Measurements from ENCODE around the gene ARHGAP45.

ARHGAP45 gene

DNA sequence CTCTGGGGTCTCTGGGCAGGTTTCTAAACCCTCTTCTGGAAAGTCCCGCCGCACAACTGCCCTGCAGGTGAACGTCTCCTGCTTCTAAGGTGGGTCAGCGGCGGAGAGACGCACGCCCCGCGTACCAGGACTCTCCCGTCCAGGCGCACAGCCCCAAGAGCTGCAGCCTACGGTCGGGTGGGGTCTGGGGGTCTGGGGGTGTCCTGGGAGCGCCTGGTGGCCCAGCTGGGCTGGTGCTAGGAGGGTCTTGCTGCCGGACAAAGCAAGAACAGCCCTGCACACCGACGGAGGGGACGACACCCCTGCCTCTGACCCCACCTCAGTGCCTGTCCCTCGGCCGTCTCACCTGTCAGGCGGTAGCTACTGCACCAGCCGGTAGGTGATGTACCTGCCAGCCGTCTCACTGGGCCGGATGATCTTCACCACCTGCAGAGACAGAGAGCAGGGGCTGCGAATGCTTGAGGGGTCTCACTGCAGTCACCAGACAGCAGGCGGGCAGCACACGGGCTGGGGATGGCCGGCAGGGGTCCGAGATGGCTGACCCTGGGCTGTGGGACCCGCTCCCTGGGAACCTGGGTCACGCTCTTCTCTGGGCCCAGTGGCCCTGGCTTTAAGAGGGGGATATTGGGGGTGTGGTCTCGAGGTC is 22.3 kb downstream of the ARHGAP45 start:
- DNase-seq: no peak

DNA sequence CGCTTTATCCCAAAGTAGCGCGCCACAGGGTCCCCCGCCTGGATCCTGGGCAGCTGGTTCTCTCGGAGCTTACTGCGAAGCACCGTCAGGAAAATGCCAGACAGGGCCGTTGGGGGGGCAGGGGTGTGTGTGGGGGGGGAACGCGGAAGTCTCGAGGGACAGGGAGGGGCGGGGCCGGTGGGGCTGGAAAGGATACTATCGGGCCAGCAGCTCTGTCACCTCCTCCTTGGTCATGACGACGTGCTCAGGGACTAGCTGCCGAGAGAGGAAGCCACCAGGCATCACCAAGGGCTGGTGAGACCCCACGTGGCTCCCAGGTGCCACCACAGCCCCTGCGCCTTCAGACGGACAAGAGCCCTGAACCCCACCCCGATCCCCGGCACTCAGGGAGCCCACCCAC is 22.9 kb downstream of the ARHGAP45 start:
- no peak for DNase-seq

DNA sequence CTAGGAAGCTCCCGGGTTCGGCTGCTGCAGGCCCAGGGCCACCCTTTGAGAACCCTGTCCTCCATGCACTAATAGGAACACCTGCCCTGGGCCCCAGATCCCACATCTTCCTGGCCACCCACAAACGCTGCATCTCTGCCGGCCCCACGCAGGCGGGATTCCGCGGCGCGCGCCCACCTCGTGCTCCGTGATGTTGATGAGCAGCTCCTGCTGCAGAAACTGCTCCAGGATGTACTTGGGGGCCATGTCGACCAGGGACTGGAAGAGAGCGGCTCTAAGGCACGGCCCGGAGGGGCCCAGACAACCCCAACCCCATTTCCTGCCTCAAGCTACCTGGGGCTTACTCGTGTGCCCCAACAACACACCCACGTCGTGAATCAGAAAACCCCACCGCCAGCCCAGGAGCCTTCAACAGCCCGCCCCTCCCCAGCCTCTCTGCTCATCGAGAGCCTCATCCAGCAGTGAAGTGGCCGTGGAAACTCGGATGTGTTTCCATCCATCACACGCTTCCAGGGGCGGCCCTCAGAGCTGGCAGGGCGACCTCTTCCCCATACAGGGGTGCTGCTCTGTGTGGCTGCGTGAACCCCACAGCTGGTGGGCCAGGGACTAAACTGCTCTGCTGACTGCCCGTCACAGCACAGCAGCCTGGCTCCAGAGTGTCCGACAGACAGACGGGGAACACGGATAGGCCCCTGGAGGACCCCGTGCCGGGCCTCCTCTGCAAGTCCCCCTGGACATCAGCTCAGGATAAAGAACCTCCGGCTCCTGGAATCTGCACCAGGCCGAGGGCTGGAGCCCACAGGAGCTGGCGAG is 24.0 kb downstream of the ARHGAP45 start:
- DNase-seq: no peak

DNA sequence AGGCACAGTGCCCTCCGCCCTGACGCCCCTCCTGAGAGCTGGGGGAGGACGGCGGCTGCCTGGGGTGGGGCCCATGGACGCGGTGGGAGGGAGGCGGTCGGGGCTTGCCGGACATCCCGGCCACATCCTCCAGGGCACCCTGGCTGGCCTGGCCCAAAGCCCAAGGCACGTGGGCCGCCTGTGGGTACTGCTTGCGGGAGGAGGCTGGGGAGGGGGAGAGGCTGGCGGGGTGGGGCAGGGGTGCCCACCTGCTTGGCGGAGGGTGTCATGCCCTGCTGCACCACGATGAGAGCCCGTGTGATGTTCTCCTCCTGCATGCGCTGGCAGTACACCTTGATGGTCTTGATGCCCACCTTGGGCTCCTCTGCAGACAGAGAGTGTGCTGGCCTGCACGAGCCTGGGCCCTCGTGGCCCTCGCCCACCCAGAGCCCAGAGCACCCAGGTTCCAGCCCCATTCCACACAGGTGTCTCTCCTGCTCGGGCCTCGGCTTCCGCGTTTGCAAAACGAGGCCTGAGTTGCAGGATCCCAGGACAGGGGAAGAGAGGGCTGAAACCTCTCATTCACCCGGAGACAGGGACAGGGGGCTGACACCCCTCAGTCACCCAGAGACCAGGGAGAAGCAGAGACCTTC is 24.7 kb downstream of the ARHGAP45 start:
- no peak for DNase-seq

DNA sequence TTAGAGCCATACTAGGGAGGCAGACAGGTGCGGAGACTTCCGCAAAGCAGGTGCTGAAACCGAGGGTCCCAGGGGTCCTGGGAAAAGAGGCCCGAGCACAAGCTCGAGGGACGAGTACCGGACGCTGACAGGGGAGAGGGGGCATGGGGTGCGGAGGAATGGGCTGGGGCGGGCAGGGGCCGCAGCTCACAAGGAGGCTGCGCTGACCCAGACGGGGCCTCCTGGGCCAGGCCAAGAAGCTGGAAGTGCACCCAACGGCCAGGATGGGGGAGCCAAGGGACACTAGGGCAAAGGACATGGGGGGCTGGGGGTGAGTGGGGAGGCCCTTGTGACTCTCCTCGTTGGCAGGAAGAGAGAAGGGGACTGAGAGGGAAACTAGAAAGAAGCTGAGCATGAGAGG is 26.4 kb downstream of the ARHGAP45 start:
- DNase-seq: no peak

DNA sequence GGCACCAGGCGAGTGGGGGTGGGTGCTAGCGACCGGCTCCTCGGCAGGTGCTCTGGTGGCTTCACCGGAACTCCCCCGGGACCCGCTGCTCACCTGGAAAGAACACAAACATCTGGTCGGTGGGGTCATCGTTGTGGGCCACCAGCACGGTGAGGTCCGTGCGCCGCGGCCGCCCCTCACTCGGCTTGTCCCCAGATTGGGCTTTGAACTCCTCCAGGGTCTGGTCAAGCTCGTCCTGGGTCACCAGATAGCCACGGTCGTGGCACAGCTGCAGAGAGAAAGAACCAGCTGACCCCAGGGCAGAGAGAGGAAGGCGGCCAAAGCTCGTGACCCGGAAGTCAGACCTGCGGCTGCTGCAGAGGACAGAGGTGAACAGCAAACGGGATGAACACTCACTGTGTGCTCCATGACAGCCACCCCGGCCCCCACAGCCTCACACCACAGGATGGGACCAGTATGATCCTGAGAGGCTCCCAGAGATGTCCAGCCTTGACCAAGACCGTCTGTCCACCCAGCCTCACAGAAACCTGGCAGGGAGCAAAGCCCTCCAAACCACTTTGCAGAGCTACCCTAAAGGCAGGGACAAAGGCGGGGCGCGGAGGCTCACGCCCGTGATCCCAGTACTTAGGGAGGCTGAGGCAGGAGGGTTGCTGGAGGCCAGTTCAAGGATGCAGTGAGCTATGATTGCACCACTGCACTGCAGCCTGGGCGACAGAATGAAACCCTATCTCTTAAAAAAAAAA is 27.0 kb downstream of the ARHGAP45 start:
- no peak for DNase-seq

DNA sequence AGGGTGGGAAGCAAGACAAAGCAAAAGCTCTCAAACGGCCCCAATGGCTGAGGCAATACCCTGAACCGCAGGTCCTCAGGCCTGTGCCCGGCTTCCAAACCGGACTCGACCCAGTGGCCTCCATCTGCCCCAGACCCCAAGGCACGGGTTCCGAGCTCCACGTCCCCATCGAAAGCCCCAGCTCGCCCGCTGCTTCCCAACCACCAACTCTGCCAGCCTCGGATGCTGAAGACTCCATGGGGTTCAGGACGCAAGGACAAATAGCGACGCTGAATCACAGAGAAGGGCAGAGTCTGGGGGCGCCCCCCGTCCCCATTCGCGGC is 27.6 kb downstream of the ARHGAP45 start:
- no peak for DNase-seq

DNA sequence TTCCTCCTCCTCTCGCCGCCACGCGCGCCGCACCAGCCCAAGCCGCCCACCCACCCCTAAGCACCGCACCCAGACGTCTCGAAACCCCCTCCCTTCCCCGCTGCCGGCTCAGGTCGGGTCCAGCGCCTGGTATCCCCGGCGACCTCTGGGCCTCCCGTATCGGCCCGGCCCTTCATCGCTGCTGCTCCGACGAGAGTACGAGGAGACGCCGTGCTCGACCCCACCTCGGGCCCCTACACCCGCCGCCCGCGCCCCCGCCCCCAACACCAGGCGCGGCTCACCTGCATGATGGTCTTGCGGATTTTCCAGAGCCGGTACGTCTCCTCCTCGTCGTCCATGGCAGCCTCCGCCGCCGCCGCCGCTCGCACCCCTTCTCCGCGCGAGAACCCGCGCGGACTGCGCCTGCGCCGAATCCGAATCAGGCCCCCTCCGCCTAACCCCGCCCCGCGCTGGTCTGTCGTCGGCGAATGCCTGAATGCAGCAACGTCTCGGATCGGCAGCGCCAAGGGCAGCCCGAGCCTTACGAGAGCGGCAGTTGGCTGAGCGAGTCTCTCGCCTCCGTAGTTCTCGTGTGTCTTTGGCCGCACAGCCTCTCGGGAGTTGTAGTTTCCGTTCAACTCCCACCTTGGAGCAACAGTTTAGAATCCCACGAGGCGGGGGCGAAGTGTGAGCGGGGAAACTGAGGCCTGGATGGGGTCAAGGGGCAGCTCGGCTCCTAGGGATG is 28.2 kb downstream of the ARHGAP45 start, which contains the start of gene POLR2E:
TSS of gene POLR2E (minus strand) at position 398 of the 724 bp plus-strand sequence. CDS start at position 338, 60 bp downstream.
- peak; percentile 99 for DNase-seq

DNA sequence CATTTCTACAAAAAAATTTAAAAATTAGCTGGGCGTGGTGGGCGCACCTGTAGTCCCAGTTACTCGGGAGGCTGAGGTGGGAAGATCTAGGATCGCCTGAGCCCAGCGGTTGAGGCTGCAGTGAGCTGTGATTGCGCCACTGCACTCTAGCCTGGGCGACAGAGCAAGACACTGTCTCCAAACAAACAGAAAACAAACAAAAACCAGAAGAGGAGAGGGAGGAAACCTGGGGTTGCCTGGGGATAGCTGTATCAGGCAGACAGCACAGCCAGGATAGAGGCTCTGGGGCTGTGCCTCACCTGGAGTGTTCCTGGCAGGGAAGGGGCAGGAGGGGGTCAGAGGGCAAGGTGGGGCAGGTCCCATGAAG is 30.8 kb downstream of the ARHGAP45 start:
- no peak for DNase-seq

DNA sequence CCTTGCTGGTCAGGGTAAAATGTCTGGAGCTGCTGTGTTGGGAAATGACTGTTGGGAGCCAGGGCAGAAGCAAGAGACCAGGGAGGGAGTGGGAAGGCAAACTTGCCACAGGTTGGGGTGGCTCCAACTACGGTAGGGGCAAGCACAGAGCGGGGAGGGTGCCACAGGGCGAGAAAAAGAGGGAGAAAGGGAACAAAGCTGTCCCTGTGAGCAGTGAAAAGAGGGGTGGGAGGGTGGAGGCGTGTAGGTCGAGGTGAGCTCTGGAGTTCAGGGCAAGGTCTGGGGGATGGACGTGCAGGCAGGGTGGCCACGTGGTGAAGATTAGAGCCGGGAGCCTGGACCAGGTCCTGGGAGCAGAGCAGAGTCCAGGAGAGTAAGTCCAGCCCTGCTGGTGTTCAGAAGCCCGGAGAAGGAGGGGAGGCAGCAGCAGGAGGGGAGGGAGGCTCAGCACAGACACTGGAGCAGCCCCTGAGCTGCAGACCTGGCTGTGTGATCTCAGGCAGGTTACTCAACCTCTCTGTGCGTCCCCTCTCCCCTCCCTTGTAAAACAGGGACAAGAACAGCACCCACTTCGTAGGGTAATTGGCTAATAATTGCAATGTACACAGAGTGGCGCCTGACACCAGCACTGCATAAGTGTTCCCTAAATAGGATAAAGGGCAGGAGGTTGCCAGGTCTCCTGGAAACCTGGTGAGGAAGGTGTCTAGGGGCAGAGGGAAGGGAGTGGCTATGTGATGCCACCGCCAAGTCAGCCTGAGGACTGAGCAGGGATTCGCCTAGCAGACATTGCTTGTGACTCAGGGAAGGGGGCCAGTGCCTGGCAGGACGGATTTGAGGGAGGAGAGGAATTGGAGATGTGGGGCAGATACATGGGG is 31.4 kb downstream of the ARHGAP45 start:
- no peak for DNase-seq

DNA sequence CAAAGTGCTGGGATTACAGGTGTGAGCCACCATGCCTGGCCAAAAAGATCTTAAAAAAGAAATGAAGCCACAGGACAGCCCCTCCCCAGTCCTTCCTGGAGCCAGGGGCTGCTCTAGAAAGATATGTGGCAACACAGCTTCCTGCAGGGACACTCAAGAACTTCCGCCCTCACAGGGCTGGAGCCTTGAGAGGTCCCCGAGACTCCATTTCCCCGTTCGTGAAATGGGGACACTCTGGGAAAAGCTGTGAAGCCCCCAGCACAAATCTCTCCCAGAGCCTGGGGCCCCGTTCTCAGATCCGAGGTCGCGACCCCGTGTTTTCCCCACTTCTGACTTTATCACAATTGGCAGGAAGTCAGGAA is 34.4 kb downstream of the ARHGAP45 start:
- DNase-seq: no peak

DNA sequence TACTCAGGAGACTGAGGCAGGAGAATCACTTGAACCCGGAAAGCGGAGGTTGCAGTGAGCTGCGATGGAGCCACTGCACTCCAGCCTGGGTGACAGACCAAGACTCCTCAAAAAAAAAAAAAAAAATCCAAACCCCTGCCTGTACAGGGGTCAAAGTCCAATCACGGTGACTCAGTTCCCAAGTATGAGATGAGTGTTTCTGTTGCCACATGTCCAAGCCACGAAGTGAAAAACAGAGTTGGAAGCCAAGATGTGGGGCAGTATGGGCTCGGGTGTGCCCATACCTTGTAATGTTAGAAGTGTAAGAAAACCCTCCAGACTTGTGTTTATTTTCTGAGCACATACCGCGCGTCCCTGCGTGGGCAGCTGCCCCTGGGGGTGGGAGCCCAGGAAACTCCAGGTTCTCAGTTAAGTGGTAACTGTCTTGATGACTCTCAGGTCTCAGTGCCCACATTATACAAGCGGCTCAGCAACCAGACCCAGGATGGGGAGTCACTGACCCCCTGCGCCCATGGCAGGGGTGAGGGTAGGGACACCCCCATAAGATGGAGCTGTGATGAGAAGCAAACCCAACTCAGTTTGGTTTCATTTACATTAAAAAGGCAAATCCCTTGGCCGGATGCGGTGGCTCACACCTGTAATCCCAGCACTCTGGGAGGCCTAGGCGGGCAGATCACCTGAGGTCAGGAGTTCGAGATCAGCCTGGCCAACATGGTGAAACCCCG is 35.6 kb downstream of the ARHGAP45 start:
- no peak for DNase-seq

DNA sequence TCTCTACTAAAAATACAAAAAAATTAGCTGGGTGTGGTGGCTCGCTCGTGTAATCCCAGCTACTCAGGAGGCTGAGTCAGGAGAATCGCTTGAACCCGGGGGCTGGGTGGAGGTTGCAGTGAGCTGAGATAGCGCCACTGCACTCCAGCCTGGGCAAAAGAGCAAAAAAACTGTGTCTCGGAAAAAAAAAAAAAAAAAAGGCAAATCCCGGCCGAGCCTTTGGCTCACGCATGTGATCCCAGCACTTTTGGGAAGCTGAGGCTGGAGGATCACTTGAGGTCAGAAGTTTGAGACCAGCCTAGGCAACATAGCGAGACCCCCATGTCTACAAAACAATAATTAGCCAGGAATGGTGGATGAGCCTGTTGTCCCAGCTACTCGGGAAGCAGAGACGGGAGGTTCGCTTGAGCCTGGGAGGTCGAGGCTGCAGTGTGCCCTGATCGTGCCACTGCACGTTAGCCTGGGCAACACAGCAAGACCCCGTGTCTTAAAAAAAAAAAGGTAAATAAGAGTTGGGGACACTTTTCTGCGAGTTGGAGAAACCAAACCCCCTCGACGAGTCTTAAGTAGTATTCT is 36.3 kb downstream of the ARHGAP45 start:
- DNase-seq: no peak

DNA sequence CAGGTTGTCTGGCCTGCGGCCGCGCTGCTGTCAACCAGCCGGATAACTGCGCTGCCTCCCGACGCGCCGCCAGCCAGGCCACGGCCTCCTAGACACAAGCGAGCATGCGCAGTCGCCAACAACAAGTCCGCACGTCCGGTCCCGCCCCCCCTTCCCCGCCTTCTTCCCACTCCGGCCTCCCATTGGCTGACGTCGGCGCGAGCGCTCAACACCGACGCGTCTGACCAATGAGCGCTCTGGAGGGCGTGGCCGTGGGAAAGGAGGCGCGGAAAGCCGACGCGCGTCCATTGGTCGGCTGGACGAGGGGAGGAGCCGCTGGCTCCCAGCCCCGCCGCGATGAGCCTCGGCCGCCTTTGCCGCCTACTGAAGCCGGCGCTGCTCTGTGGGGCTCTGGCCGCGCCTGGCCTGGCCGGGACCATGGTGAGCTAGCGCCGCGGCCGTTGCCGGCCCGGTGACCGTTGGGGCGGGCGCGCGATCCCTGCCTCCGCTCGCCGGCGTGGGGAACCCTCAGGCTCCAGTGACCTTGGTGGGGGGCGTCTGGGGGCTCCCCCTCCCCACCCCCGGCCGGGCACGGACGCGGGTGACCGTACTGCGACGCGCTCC is 36.8 kb downstream of the ARHGAP45 start, which contains the start of gene GPX4:
TSS of gene GPX4 (plus strand) at position 287 of the 603 bp plus-strand sequence. CDS start at position 337, 50 bp downstream.
- DNase-seq: peak; percentile 98

DNA sequence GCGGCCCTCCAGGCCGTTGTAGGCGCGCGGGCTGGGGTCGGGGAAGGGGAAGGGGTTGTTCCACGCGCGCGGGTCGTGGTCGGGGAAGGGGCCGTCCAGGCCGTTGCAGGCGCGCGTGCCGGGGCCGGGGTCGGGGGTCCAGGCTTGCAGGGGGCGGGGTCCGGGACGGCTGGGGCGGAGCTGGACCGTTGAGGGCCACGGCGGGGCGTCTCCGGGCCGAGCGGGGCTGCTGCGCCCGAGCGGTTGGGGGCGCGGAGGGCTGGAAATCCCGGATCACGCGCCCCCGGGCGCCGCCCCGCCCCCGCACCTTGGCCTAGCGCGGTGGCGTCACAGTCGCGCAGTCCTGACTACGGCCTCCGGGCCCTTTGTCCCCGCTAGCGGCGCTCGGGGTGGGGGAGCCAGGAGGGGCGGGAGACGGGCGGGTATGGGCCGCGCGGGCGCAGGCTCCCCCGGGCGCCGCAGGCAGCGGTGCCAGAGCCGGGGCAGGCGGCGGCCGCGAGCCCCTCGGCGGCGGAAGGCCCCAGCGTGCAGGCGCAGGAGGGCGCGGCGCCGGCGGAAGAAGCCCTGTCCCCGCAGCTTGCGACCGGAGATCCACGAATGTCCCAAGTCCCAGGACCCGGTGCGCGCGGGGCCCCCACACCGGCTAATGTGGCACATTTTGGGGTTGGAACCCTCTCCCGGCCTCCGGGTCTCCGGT is 37.5 kb downstream of the ARHGAP45 start:
- peak; percentile 57 for DNase-seq

DNA sequence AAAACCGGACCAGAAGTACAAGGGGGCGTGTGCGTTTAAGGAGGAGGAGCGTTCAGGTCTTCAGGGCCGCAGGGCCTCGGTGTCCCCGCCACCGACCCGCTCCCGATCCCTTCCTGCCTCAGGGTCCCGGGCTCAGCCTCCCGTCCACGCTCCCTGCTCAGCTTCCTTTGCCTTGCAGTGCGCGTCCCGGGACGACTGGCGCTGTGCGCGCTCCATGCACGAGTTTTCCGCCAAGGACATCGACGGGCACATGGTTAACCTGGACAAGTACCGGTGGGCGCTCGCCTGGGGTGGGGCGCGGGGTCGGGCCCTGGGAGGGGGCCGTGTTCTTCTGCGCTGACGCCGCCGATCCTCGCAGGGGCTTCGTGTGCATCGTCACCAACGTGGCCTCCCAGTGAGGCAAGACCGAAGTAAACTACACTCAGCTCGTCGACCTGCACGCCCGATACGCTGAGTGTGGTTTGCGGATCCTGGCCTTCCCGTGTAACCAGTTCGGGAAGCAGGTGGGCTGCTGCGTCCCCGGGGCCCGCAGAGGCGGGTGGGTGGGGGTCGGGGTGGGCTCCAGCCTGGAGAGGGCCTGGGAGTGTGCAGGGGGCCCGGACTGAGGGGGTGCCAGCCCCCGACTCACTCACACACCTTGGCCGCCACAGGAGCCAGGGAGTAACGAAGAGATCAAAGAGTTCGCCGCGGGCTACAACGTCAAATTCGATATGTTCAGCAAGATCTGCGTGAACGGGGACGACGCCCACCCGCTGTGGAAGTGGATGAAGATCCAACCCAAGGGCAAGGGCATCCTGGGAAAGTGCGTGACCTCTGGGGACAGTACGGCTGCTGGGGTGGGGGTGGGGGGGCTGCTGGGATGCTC is 38.3 kb downstream of the ARHGAP45 start:
- no peak for DNase-seq

DNA sequence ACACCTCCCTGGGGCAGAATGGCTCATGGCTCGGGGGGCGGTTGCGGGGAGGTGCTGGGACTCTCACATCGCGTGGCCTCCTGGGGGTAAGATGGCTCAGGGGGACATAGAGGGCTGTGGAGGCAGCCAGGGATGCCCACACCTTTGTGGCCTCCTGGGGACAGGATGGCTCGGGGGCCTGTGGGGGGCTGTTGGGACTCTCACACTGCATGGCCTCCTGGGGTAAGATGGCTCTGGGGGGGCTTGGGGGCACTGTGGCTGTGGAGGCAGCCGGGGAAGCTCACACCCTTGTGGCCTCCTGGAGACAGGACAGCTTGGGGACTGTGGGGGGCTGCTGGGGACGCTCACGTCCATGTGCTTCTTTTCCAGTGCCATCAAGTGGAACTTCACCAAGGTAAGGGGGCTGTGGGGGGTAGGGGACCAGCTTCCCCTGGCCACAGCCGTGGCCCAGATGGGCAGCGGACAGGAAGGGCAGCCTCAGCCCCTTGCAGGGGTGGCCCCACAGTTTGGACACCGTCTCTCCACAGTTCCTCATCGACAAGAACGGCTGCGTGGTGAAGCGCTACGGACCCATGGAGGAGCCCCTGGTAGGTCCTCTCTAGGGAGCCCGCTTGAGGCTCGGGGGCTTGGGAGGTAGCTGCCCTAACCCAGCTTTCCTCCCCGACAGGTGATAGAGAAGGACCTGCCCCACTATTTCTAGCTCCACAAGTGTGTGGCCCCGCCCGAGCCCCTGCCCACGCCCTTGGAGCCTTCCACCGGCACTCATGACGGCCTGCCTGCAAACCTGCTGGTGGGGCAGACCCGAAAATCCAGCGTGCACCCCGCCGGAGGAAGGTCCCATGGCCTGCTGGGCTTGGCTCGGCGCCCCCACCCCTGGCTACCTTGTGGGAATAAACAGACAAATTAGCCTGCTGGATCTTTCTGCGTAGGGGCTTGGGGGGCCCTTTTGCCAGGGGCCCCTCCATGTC is 39.2 kb downstream of the ARHGAP45 start:
- DNase-seq: no peak

Data from activated CD4-positive, alpha-beta T cell treated with anti-CD3 and anti-CD28 coated beads for 1 hour (primary cell).